Fibroblast of upper back skin (primary cell): Measurements from ENCODE around the gene CLSTN2.

ENCODE experiments used
- DNase-seq: peaks from one replicate; pipeline ENCODE4 v3.0.0-alpha.2; 2013

The CLSTN2 gene

GRCh38 chr3:140249188-140249587, 314.2 kb downstream of the CLSTN2 start:
- DNase-seq: no peak

- no peak for DNase-seq
These were observed 315.2 kb downstream of the CLSTN2 start for GRCh38 chr3:140250010-140250855.

GRCh38 chr3:140250945-140251344, 316.0 kb downstream of the CLSTN2 start:
- no peak for DNase-seq

- DNase-seq: no peak
These were observed 316.7 kb downstream of the CLSTN2 start for GRCh38 chr3:140251678-140252077.

DNA sequence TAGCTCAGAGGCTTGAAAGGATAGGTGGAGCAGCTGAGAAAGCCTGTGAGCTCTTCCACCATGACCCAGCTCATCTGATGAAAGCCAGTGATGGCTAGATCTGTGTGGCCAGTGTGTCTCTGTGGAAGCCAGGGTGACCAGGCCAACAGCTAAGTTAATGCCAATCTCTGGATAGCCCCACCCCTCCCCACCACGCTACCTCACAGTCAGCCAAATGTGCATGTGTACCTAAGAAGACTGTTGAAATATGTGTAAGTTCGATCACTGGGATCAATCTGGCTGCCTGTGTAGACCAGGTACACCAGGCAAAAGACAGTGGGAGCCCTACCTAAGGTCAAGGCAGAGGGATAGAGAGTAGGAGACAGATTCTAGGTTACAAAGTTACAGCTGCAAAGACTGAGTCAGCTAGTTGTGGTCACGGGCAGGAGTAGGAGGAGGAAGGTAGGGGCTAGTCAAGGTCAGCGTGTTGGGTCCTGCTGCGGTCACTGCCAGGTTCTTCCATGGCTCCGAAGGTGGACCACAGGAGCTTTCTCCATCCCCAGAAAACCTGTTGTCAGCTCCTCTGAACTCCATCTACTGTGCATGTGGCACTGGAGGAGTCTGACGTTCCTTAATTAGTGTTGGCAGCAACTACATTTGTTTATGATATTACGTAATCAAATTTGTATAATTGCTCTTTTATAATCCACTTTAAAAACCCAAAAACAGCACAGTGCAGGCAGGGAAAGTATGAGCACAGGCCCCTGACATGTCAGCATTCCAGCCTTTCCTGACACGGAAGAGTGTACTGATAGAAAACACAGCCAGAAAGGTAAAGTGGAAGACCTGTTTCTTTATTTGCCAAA, 318.0 kb downstream of the CLSTN2 start:
- DNase-seq: no peak

GRCh38 chr3:140258222-140258724, 323.3 kb downstream of the CLSTN2 start:
- no peak for DNase-seq

DNA sequence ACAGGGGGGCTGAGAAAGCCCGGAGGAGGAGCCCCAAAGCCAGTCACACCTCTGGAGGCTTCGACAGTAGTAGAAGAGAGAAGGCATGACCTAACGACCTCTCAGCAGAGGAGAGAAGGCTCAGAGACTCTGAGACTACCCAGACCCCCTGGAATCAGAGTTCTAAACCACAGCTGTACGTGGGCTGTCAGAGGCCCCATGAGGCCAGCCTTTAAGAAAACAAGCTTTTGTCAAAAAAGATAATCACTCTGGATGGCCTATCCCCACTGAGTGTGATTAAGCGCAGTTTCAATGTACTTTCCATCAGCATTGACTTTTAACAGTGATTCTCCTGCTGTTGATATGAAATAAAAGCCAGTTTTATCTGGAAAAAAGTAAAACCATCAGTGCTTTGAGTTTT, 330.3 kb downstream of the CLSTN2 start:
- no peak for DNase-seq

DNA sequence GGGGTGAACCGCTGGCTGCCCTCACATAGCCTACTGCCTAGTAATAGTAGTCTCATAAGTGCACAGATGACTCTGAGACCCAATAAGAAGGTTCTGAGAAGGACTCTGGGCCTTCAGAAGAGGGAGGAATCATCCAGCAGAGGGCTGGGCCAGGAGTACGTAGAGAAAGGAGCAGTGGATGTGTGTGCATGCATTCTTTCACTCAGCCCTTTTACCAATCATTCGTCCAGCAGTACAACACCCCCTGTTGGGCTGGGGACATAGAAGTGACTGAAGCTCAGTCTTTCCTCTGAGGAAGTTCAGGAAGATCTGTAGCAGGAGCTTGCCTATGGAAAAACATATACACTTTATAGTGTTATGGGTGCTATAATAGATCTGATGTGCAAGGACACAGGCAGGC, 333.1 kb downstream of the CLSTN2 start:
- no peak for DNase-seq

DNA sequence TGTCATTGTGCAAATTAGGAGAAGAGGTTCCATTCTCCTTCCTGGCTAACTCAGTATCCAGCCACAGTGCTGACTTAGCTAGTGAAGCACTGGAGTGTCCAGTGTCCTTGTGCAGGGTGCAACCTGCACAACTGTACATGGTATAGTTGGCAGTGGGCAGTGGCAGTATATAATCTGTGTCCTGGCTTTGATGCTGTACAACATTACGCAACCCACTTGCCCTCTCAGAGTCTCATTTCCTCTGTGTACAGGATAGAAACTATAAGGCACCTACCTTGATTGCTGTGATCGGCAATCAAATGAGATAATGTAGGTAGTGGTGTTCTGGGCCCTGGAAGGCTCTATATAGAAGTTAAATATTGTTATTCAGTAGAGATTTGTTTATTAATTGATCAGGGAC, 333.6 kb downstream of the CLSTN2 start:
- DNase-seq: no peak

GRCh38 chr3:140270329-140270728, 335.3 kb downstream of the CLSTN2 start:
- DNase-seq: no peak

DNA sequence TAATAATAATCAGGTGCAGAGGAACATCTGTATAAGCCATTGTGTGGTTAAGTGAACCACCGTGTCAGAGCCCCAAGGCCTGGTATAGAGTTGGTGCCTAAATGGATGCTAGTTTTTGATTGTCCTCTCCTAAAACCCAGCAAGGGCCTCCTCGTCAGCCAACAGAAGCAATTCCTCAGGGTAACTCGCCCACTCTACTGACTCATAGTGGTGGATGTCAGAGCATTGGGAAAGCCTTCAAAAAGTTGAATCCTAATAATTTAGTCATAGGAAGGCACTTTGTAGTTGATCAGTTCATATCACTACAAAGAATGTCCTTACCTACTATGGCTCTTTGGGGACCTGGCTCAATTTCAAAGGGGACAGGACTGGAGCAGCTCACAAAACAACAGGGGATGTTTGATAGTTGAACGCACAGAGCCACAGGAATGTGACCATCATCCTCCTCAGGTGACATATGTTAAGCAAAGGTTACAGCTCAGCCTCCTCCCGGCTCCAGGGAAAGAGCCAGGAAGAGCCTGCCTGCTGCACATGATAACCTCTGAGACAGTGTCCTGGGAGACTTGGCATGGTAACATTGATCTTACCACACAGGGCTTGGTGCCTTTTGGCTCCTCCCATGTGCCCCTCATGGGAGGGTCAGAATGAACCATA, 338.7 kb downstream of the CLSTN2 start:
- peak; percentile 3 for DNase-seq

GRCh38 chr3:140274429-140274828, 339.4 kb downstream of the CLSTN2 start:
- DNase-seq: no peak

DNA sequence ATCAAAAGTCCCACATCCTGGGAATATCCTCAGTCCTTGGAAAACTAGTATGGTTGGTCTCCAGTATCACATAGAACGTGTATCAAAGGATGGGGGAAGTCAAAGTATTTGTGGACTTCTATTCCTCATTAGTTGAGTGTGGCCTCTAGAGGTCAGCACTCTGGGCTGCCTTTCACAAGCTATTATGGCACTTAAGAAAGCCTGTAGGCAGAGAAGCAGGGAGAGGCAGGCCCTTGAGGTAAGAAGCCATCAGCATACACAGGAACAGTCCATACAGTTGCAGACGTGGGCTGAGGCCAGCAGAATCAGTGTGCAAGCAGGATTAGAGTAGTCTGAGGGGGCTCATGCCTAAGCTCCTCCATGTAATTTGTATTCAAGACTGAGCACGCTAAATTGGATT, 341.7 kb downstream of the CLSTN2 start:
- DNase-seq: peak; percentile 6

DNA sequence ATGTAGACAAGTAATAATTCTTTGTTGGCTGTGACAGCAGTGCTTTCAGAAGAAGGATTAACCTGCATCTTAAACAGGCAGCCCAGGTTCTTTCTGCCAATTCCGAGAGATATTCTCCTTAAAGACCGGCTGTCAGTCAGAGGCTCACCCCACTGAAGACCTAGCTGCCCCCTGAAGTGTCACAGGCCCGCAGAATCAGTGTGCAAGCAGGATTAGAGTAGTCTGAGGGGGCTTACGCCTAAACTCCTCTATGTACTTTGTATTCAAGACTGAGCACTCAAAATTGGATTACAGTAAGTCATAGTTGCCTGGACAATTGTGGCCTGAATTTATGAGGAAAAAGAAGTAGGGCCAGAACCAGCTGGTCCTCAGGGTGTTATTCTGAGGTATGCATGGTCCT, 342.9 kb downstream of the CLSTN2 start:
- DNase-seq: no peak

GRCh38 chr3:140284372-140284771, 349.4 kb downstream of the CLSTN2 start:
- DNase-seq: no peak

GRCh38 chr3:140285380-140285779, 350.4 kb downstream of the CLSTN2 start:
- no peak for DNase-seq

- peak; percentile 50 for DNase-seq
These were observed 353.6 kb downstream of the CLSTN2 start for GRCh38 chr3:140288595-140288994.

DNA sequence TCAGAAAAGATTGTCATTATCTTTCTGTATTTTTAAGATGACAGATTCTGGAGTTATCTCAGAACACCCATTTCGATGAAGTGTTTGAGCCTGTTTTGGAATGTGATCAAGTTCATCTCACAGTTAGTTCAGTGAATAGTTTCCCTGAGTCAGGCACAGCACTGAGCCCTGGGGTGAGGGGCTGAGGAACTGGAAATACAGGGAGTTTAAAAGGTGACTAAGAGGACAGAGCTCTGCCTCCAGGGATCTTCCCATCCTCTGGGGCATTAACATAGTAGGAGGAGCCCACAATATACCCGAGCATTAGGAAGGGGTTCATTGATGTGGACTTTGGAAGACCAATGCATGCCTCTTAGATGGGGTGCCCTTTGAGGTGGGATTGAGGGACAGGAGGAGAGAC, 355.1 kb downstream of the CLSTN2 start:
- DNase-seq: peak; percentile 49

- DNase-seq: peak; percentile 63
These were observed 357.2 kb downstream of the CLSTN2 start for GRCh38 chr3:140292170-140292569.

GRCh38 chr3:140292684-140293083, 357.7 kb downstream of the CLSTN2 start:
- peak; percentile 93 for DNase-seq

DNA sequence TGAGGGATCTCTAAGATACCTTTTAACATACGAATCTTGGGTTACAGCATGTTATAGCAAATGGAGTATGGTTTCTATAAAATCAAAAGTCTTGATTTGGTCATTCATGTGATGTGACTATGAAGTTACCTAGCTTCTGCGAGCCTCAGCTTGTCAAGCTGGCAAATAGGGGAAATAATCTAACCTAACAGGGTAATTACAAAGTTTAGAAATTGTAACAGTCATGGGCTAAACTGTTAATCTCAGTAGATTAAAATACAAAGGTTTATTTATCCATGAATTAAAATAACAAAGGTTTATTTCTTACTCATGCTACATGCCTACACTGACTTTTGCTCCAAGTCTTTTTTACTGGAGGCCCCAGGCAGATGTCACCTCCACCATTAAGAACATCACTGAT, 359.1 kb downstream of the CLSTN2 start:
- no peak for DNase-seq

DNA sequence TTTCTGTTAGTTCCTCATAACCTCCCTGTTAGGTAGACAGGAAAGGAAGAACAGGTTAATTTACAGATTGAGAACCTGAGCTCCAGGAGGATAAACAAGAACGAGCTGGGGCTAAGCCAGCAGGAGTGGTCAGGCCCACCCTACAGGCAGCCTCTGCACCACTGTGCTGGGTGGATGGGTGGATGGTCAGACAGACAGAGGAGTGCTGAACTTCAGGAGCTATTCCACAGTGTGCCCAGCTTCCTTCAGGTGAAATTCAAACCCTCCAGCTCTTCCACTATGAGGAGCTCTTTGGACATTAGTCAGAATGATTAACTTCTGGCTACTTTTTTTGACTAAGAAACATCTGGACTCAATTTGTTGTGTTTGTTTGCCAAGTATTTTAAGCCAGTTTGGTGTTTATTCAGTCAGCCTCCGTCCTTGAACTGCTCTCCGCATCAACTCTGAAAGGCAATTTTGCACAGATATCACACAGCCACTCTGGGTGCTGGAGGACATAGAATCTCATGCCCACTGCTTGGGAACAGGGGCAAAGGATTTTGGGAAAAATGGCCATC, 361.9 kb downstream of the CLSTN2 start:
- peak; percentile 67 for DNase-seq

- no peak for DNase-seq
These were observed 363.1 kb downstream of the CLSTN2 start for GRCh38 chr3:140298043-140298442.
